H9 (cell line): ENCODE data around the gene DNAH11. TPM values are rescaled to one million over a fixed set of nuclear protein-coding genes. Genes with fewer than 3 reads are reported as not detected.

Experiments
- DNase-seq: peaks from one replicate; pipeline ENCODE4 v3.0.0-alpha.2; 2017
- H2AFZ ChIP-seq: one replicate; pipeline ENCODE4 v1.6.1; 2013; ENCODE audit warnings: mild to moderate bottlenecking, low read length, control low read depth, moderate library complexity
- H2AK5ac ChIP-seq: 2 replicates; pipeline ENCODE4 v1.6.1; 2013; ENCODE audit warnings: low read length, control low read depth, mixed read lengths; ENCODE audit not compliant: insufficient read length
- H2BK120ac ChIP-seq: one replicate; pipeline ENCODE4 v1.6.1; 2013; ENCODE audit warnings: low read depth, mild to moderate bottlenecking, low read length, control low read depth, inconsistent platforms; ENCODE audit not compliant: poor library complexity, severe bottlenecking
- H2BK12ac ChIP-seq: 2 replicates; pipeline ENCODE4 v1.6.1; 2013; ENCODE audit warnings: low read length, control low read depth, mixed read lengths, low read depth; ENCODE audit not compliant: insufficient read length
- H2BK15ac ChIP-seq: 2 replicates; pipeline ENCODE4 v1.6.1; 2013; ENCODE audit warnings: low read depth, low read length, control low read depth
- H2BK20ac ChIP-seq: one replicate; pipeline ENCODE4 v1.6.1; 2013; ENCODE audit warnings: low read depth, mild to moderate bottlenecking, low read length, control low read depth, inconsistent platforms; ENCODE audit not compliant: poor library complexity, severe bottlenecking
- H2BK5ac ChIP-seq: 2 replicates; pipeline ENCODE4 v1.6.1; 2013; ENCODE audit warnings: low read length, control low read depth, mixed read lengths; ENCODE audit not compliant: insufficient read length
- H3K14ac ChIP-seq: 2 replicates; pipeline ENCODE4 v1.6.1; 2013; ENCODE audit warnings: low read length, control low read depth; ENCODE audit not compliant: insufficient read depth
- H3K18ac ChIP-seq: 2 replicates; pipeline ENCODE4 v1.6.1; 2013; ENCODE audit warnings: low read depth, mild to moderate bottlenecking, mixed read lengths, low read length, control low read depth; ENCODE audit not compliant: insufficient read length
- H3K23ac ChIP-seq: 2 replicates; pipeline ENCODE4 v1.6.1; 2013; ENCODE audit warnings: low read length, control low read depth, mixed read lengths, low read depth; ENCODE audit not compliant: insufficient read length
- H3K23me2 ChIP-seq: 2 replicates; pipeline ENCODE4 v1.6.1; 2013; ENCODE audit warnings: low read depth, mild to moderate bottlenecking, mixed read lengths, low read length, control low read depth; ENCODE audit not compliant: insufficient read length, poor library complexity, severe bottlenecking
- H3K27ac ChIP-seq: 2 replicates; pipeline ENCODE4 v1.5.1; 2013; ENCODE audit warnings: low read length, control low read depth, mixed read lengths, low read depth; ENCODE audit not compliant: insufficient read length
- H3K27me3 ChIP-seq: 2 replicates; pipeline ENCODE4 v1.6.1; 2013; ENCODE audit warnings: low read length, control low read depth, inconsistent platforms; ENCODE audit not compliant: insufficient read depth
- H3K4ac ChIP-seq: 2 replicates; pipeline ENCODE4 v1.6.1; 2013; ENCODE audit warnings: low read depth, mild to moderate bottlenecking, control low read depth, inconsistent platforms, low read length, moderate library complexity
- H3K4me1 ChIP-seq: 2 replicates; pipeline ENCODE4 v1.6.1; 2013; ENCODE audit warnings: low read length, control low read depth, inconsistent platforms; ENCODE audit not compliant: insufficient read depth
- H3K4me2 ChIP-seq: 2 replicates; pipeline ENCODE4 v1.6.1; 2013; ENCODE audit warnings: low read length, control low read depth, mixed read lengths; ENCODE audit not compliant: insufficient read length, insufficient read depth
- H3K56ac ChIP-seq: 2 replicates; pipeline ENCODE4 v1.6.1; 2013; ENCODE audit warnings: low read depth, mild to moderate bottlenecking, mixed read lengths, low read length, control low read depth; ENCODE audit not compliant: insufficient read length
- H3K79me1 ChIP-seq: 2 replicates; pipeline ENCODE4 v1.6.1; 2013; ENCODE audit warnings: low read depth, mild to moderate bottlenecking, moderate library complexity, low read length, control low read depth, inconsistent platforms; ENCODE audit not compliant: insufficient read depth, poor library complexity, severe bottlenecking
- H3K79me2 ChIP-seq: 2 replicates; pipeline ENCODE4 v1.6.1; 2013; ENCODE audit warnings: low read length, control low read depth, inconsistent platforms; ENCODE audit not compliant: insufficient read depth
- H3K9ac ChIP-seq: 2 replicates; pipeline ENCODE4 v1.6.1; 2013; ENCODE audit warnings: low read length, control low read depth, mixed read lengths; ENCODE audit not compliant: insufficient read length; ENCODE audit errors: extremely low read depth
- H3K9me3 ChIP-seq: one replicate; pipeline ENCODE4 v1.6.1; 2013; ENCODE audit warnings: low read depth, low read length, inconsistent platforms; ENCODE audit not compliant: control insufficient read depth
- H3T11ph ChIP-seq: one replicate; pipeline ENCODE4 v1.6.1; 2013; ENCODE audit warnings: mild to moderate bottlenecking, low read length, control low read depth, inconsistent platforms
- H4K20me1 ChIP-seq: one replicate; pipeline ENCODE4 v1.6.1; 2013; ENCODE audit not compliant: control insufficient read depth, insufficient read length, insufficient read depth
- H4K5ac ChIP-seq: 2 replicates; pipeline ENCODE4 v1.6.1; 2013; ENCODE audit warnings: low read depth, mild to moderate bottlenecking, mixed read lengths, low read length, control low read depth; ENCODE audit not compliant: insufficient read length
- H4K8ac ChIP-seq: replicated peaks from 2 replicates; pipeline ENCODE4 v1.6.1; 2013; ENCODE audit warnings: low read length, control low read depth, mixed read lengths, low read depth; ENCODE audit not compliant: insufficient read length
- H4K91ac ChIP-seq: 2 replicates; pipeline ENCODE4 v1.6.1; 2013; ENCODE audit warnings: low read depth, mild to moderate bottlenecking, moderate library complexity, mixed read lengths, low read length, control low read depth; ENCODE audit not compliant: insufficient read length
- H3K27ac Mint-ChIP-seq, 3 experiments: 2 replicates in 2 of 3; 3 replicates in 1 of 3; pipeline ENCODE4 v1.8.0; 2020 to 2021; ENCODE audit warnings: mixed read lengths in 3 of 3, mild to moderate bottlenecking in 1 of 3, moderate library complexity in 1 of 3
- H3K27me3 Mint-ChIP-seq: 2 replicates; pipeline ENCODE4 v1.8.0; 2021; ENCODE audit warnings: low read depth, mild to moderate bottlenecking, moderate library complexity, mixed read lengths
- H3K36me3 Mint-ChIP-seq, 3 experiments: 2 replicates in 2 of 3; 3 replicates in 1 of 3; pipeline ENCODE4 v1.8.0; 2020 to 2021; ENCODE audit warnings: low read depth in 3 of 3, mixed read lengths in 3 of 3; ENCODE audit not compliant: insufficient read depth in 1 of 3
- H3K4me1 Mint-ChIP-seq, 2 experiments: 2 replicates each; pipeline ENCODE4 v1.8.0; 2020; ENCODE audit warnings: mixed read lengths in 2 of 2
- H3K4me3 Mint-ChIP-seq, 2 experiments: 2 replicates in 1 of 2; 3 replicates in 1 of 2; pipeline ENCODE4 v1.8.0; 2020 to 2021; ENCODE audit warnings: mild to moderate bottlenecking in 2 of 2, mixed read lengths in 2 of 2, moderate library complexity in 1 of 2
- H3K9me3 Mint-ChIP-seq, 2 experiments: 2 replicates in 1 of 2; 3 replicates in 1 of 2; pipeline ENCODE4 v1.8.0; 2020; ENCODE audit warnings: mild to moderate bottlenecking in 2 of 2, mixed read lengths in 2 of 2, moderate library complexity in 1 of 2
- CTCF ChIP-seq: fragments of 200-600 bp; sonication (generic); conservative IDR thresholded peaks from 3 replicates; pipeline ENCODE4 v1.8.0; 2021; ENCODE audit warnings: antibody characterized with exemption, mild to moderate bottlenecking
- WGBS: extraction: QIAGEN DNeasy Blood & Tissue Kit; methylation state at CpG from one replicate; pipeline ENCODE4 v1.1.7; 2013; ENCODE audit warnings: missing lambda C conversion rate, low lambda C conversion rate, mixed read lengths; ENCODE audit not compliant: insufficient read length; ENCODE audit errors: extremely low coverage; 5-methylcytosine and 5-hydroxymethylcytosine counted together
- total RNA-seq: library from RNA; stranded (reverse); gene quantifications from 2 replicates; pipeline ENCODE4 v1.2.1, GENCODE V29; 2021

Gene DNAH11
- total RNA-seq, 1 experiment from 2014 or later = 2.5 TPM

GRCh38 chr7:21608465-21608864, 65.6 kb downstream of the DNAH11 start:
- H2BK15ac ChIP-seq = no peak overlapping the region
- Mint-ChIP-seq H3K4me1 (peaks cover 0 to 4% of the 10 kb centered on the region in 2 experiments; a peak in 1 of 4 replicates), H3K27ac (no peak overlapping the region), H3K4me3 (no peak overlapping the region), H3K27me3 (peaks cover 3% of the 10 kb centered on the region; the same call in 1 of the 2 replicates), H3K36me3 (0 out of 7 replicates have a peak, but pooled peaks cover 0 to 2% (median 0%) of the 10 kb centered on the region in 3 experiments), H3K9me3 (no peaks in the 10 kb centered on the region)
- no peak overlapping the region for H4K5ac ChIP-seq
- H3K14ac ChIP-seq = no peak overlapping the region
- no peaks in the 10 kb centered on the region for H3K79me2 ChIP-seq
- no peak overlapping the region for H3K27ac ChIP-seq
- no peak overlapping the region for H4K8ac ChIP-seq
- H3K56ac ChIP-seq = no peak overlapping the region
- H2AK5ac ChIP-seq = no peak overlapping the region
- H3K4me1 ChIP-seq = no peaks in the 10 kb centered on the region
- no peaks in the 10 kb centered on the region for H3K23me2 ChIP-seq
- H2BK5ac ChIP-seq = no peak overlapping the region
- no peak for DNase-seq
- WGBS = no CpG with 5 or more reads among the region's 3 CpGs
- no peaks in the 10 kb centered on the region for H4K20me1 ChIP-seq
- no peak overlapping the region for H2AFZ ChIP-seq
- H2BK12ac ChIP-seq = no peak overlapping the region
- no peak overlapping the region for H2BK20ac ChIP-seq
- no peak overlapping the region for H3K4me2 ChIP-seq
- H3K79me1 ChIP-seq = no peaks in the 10 kb centered on the region
- H3K9ac ChIP-seq = no peak overlapping the region
- no peak overlapping the region for H3K23ac ChIP-seq
- H3T11ph ChIP-seq = no peak overlapping the region
- no peak overlapping the region for H2BK120ac ChIP-seq
- no peaks in the 10 kb centered on the region for H3K27me3 ChIP-seq
- no peak overlapping the region for H3K4ac ChIP-seq
- TF ChIP-seq CTCF = no peak
- H3K9me3 ChIP-seq = no peaks in the 10 kb centered on the region
- H4K91ac ChIP-seq = no peak overlapping the region
- H3K18ac ChIP-seq = no peak overlapping the region
